Skeletal muscle tissue (tissue), 4 donors: Measurements from ENCODE around the gene SLC23A2. TPM values are rescaled to one million over a fixed set of nuclear protein-coding genes. Genes with fewer than 3 reads are reported as not detected.
"Not testable (repeated sequence)": the region's sequence is repeated elsewhere in the genome, so short reads cannot be mapped to it uniquely, and the experiment has no call there.

Experiments used
- H3K27ac ChIP-seq: one replicate; pipeline ENCODE4 v1.7.0; 2013; ENCODE audit warnings: mild to moderate bottlenecking, low read depth, low read length, inconsistent platforms
- H3K27me3 ChIP-seq, 3 donors: one replicate each; pipeline ENCODE4 v1.7.0; 2013; ENCODE audit warnings: low read length in 3 of 3; ENCODE audit not compliant: control insufficient read depth in 3 of 3, insufficient read depth in 3 of 3
- H3K36me3 ChIP-seq, 3 donors: one replicate each; pipeline ENCODE4 v1.7.0; 2013; ENCODE audit warnings: low read length in 3 of 3; ENCODE audit not compliant: control insufficient read depth in 3 of 3, insufficient read depth in 3 of 3
- H3K4me1 ChIP-seq, 3 donors: one replicate each; pipeline ENCODE4 v1.7.0; 2013; ENCODE audit warnings: low read length in 3 of 3, mild to moderate bottlenecking in 3 of 3; ENCODE audit not compliant: control insufficient read depth in 3 of 3, insufficient read depth in 3 of 3
- H3K4me3 ChIP-seq, 3 donors: one replicate each; pipeline ENCODE4 v1.7.0; 2013; ENCODE audit warnings: low read length in 3 of 3
- H3K9ac ChIP-seq, 3 donors: one replicate each; pipeline ENCODE4 v1.7.0; 2013; ENCODE audit warnings: low read length in 3 of 3, mild to moderate bottlenecking in 3 of 3, moderate library complexity in 2 of 3, low read depth in 1 of 3
- H3K9me3 ChIP-seq, 3 donors: one replicate each; pipeline ENCODE4 v1.7.0; 2013; ENCODE audit warnings: low read length in 3 of 3; ENCODE audit not compliant: control insufficient read depth in 3 of 3
- total RNA-seq: library from RNA; depleted of rRNA; stranded (reverse); fragments of >200 nt; gene quantifications from one replicate; pipeline ENCODE4 v1.2.3, GENCODE V29; 2014
- donor health status: Osteomylitis.

Gene SLC23A2
- total RNA-seq, 1 donor from 2014 or later: 8.4 TPM

DNA sequence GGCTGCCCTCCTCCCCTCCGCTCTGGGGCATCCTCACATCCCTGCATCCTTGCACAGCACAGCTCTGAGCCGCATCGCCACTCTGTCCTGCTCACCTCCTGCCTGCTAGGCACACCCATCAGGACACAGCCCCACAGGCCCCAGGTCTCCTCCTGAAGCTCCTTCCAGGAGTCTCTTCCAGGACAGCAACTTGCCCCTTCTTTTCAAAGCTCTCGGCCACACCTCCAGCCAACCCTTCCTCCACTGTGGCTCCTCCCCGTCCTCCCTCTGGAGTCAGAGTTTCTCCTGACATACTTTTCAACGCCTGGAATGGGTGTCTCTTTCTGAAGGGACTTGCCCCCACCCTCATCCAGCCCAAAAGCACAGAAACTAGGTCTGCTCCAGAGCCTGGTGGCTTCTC is 77.3 kb downstream of the SLC23A2 start:
- Histone ChIP-seq H3K9me3 (no peaks in the 10 kb centered on the region), H3K9ac (no peak overlapping the region), H3K36me3 (no peaks in the 10 kb centered on the region), H3K27ac (no peak overlapping the region), H3K27me3 (no peaks in the 10 kb centered on the region), H3K4me3 (no peak overlapping the region), H3K4me1 (peaks cover 6 to 10% (median 7%) of the 10 kb centered on the region in 3 donors)

DNA sequence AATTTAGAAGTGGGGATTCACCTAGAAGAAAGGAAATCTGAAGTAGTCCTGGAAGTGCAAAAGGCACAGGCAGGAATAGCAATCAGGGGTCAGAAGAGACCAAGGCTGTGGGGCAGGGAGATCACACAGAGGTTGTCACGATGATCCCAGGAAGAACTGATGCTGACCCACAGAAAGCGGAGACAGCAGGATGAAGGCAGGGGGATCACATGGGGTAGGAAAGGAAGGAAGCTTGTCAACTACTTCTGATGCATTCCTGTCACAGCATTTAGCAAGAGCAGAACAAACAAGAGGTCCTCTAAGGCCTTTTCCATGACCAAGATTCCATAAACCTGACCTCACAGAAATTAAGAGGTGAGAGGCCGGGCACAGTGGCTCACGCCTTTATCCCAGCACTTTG is 79.1 kb downstream of the SLC23A2 start:
- H3K36me3 ChIP-seq: no peaks in the 10 kb centered on the region
- H3K9ac ChIP-seq: no peak overlapping the region
- H3K4me1 ChIP-seq: peaks cover 6 to 10% (median 7%) of the 10 kb centered on the region in 3 donors
- no peak overlapping the region for H3K27ac ChIP-seq
- no peaks in the 10 kb centered on the region for H3K27me3 ChIP-seq
- no peak overlapping the region for H3K4me3 ChIP-seq
- no peaks in the 10 kb centered on the region for H3K9me3 ChIP-seq

DNA sequence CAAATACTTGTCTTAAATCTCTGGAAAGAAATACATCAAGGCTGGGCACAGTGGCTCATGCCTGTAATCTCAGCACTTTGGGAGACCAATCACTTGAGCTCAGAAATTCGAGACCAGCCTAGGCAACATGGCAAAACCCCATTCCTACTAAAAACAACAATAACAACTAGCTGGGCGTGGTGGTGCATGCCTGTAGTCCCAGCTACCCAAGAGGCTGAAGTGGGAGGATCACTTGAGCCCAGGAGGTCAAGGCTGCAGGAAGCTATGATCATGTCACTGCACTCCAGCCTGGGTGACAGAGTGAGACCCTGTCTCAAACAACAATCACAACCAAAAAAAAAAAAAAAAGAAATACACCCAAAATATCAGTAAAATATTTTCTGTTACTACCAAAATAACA is 80.0 kb downstream of the SLC23A2 start:
- not testable (repeated sequence) for H3K36me3 ChIP-seq, H3K9me3 ChIP-seq, H3K4me1 ChIP-seq, H3K4me3 ChIP-seq, H3K27ac ChIP-seq, H3K9ac ChIP-seq, H3K27me3 ChIP-seq

DNA sequence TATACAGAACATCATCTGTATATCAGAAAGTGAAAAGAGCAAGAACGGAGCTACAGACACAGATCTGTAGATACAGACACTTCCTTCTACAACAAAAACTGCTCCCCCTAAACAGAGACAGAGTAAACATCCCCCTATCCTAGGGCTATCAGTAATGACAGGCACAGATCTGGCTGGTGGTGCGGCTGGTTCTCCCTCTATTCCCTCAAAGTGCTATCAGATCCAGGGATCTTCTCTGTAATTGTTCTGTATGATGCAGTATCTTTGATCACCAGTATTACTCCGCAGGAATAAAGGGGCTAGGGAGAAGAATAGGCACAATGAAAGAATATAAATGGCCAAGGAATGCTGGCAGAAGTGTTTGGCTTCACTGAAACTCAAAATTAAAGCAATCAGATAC is 80.7 kb downstream of the SLC23A2 start:
- Histone ChIP-seq H3K27ac (no peak overlapping the region), H3K36me3 (no peaks in the 10 kb centered on the region), H3K4me1 (peaks cover 0 to 5% (median 4%) of the 10 kb centered on the region in 3 donors), H3K9me3 (no peaks in the 10 kb centered on the region), H3K9ac (no peak overlapping the region), H3K27me3 (no peaks in the 10 kb centered on the region), H3K4me3 (no peak overlapping the region)

DNA sequence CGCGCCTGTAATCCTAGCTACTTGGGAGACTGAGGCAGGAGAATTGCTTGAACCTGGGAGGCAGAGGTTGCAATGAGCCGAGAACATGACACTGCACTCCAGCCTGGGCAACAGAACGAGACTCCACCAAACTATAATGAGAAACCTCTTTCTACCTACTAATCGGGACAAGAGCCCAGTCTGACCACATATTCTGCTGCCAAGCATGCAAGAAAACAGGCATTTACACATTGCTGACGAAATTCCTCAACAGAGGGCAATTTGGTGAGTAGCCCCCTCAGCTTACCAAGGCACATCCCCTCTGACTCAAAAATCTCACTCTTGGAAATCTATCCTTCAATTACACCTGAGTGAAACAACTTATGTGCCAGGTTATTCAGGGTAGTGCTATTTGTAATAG is 81.2 kb downstream of the SLC23A2 start:
- Histone ChIP-seq H3K27me3 (no peaks in the 10 kb centered on the region), H3K4me3 (no peak overlapping the region), H3K4me1 (peaks cover 0 to 2% (median 0%) of the 10 kb centered on the region in 3 donors), H3K36me3 (no peaks in the 10 kb centered on the region), H3K9me3 (no peaks in the 10 kb centered on the region), H3K9ac (no peak overlapping the region), H3K27ac (no peak overlapping the region)

DNA sequence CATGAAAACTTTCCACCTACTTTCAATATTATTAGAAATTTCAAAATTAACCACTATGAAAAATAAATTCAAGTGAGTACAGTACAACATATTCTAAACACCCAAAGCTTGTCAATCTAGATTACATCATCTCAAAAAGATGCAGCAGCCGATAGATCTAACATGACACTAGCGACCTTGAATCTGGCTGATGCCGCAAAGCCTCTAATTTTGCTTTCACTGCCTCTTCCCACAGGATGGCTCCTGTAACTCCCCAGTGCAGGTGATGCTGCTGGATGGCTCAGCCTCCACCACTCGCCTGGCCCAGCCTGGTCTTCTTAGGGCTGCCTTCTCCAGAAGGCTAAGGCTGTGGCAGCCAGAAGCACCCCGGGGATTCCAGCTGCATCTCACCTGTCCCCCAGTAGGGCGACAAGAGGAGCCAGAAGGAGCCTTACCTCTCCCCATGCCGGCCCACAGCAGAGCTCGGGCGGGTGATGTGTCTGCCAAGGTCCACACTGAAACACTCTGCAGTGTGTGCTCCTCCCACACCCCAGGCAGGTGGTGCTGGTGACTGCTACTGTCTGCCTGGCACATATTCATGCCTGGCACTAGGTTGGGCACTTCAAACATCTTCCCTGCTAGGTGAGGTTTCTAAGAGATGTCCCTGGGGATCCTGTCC is 82.1 kb downstream of the SLC23A2 start:
- no peak overlapping the region for H3K9ac ChIP-seq
- peaks cover 0 to 2% (median 0%) of the 10 kb centered on the region in 3 donors for H3K4me1 ChIP-seq
- no peak overlapping the region for H3K27ac ChIP-seq
- no peak overlapping the region for H3K4me3 ChIP-seq
- no peaks in the 10 kb centered on the region for H3K36me3 ChIP-seq
- H3K27me3 ChIP-seq: no peaks in the 10 kb centered on the region
- H3K9me3 ChIP-seq: no peaks in the 10 kb centered on the region

DNA sequence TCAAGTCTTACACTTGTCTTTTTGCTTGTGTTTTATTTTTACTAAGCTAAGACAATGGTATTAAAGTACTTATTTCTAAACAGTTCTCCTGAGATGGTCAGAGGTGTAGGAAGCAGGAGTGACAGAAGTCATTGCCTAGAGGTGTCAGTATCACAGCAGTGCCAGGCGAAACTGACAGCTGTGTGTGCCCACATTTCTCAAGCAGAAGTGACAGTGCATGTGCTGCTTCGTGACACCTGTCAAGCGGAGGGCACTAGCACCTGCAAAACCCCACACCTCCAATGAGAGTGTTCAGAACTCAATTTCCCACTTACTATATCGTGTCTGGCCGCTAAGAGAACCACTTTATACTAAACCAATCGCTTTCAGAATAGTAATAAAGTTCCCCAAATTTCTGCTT is 82.8 kb downstream of the SLC23A2 start:
- no peak overlapping the region for H3K27ac ChIP-seq
- H3K4me1 ChIP-seq: peaks cover 0 to 2% (median 0%) of the 10 kb centered on the region in 3 donors
- no peaks in the 10 kb centered on the region for H3K9me3 ChIP-seq
- no peak overlapping the region for H3K4me3 ChIP-seq
- H3K36me3 ChIP-seq: no peaks in the 10 kb centered on the region
- H3K9ac ChIP-seq: no peak overlapping the region
- H3K27me3 ChIP-seq: no peaks in the 10 kb centered on the region

DNA sequence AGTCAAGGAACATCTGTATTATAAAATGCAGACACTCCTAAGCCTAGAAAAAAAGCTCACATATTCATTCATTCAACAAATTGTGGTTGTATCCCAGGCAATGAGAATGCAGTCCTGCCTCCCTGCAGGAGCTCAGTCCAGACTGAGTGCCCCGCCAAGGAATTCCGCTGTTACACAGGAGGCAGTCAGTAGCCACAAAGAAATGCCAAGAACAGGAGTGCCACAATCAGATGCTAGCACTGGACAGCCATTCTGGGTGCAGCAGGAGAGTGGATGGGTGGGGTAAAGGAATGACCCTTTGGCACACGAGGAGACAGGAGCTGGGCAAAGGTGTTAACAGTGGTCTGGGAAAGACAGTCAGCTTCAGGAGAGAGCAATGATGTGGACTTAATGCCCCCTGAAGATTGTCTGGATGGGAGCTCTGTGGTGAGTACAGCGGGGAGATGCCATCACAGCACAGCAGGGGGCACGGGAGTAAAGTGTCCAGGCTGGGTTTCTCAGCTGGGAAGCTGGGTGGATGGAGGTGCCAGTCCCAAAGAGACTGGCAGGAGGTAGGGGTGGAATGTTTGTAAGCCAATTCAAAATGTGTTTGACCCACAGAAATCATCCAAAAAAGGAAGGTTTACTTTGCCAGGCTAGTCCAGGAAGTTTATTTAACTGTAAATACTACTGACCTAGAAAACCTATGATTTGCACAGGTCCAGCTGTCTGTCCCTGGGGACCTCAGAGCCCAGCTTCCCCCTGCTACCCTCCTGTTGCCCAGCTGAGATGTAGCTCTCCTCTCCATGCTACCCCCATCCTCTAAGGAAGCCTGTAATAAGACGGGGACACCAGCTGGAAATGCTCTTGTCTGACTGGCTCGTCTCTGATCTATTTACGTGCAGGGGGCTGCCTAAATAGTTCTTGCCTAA is 84.1 kb downstream of the SLC23A2 start:
- no peak overlapping the region for H3K4me3 ChIP-seq
- no peaks in the 10 kb centered on the region for H3K27me3 ChIP-seq
- H3K4me1 ChIP-seq: peaks cover 0 to 2% (median 0%) of the 10 kb centered on the region in 3 donors
- H3K9me3 ChIP-seq: no peaks in the 10 kb centered on the region
- H3K27ac ChIP-seq: no peak overlapping the region
- no peak overlapping the region for H3K9ac ChIP-seq
- peaks cover 0 to 3% (median 0%) of the 10 kb centered on the region in 3 donors for H3K36me3 ChIP-seq

DNA sequence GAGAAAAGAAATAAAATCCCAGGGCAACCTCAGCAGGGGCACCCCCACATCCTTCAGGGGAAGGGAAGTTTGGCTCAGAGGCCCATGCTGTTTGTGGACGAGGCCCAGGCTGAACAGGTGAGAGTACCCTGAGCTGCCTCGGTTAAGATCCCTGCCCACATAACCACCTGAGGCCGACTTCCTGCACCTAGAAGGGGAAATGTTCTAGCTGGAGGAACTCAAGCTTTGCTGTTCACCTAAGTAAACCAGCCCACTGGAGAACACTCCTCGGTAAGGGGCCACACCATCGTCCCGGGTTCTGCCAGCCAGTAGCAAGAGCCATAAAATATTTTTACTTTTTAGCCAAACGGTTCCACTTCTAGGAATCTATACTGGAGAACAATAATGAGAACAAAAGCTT is 88.2 kb downstream of the SLC23A2 start:
- Histone ChIP-seq H3K27me3 (no peaks in the 10 kb centered on the region), H3K4me3 (no peak overlapping the region), H3K4me1 (peaks cover 0 to 2% (median 0%) of the 10 kb centered on the region in 3 donors), H3K36me3 (peaks cover 0 to 4% (median 0%) of the 10 kb centered on the region in 3 donors), H3K9me3 (no peaks in the 10 kb centered on the region), H3K27ac (no peak overlapping the region), H3K9ac (no peak overlapping the region)
